HL-60 (cell line): Measurements from ENCODE around the gene SPATA6.

ENCODE experiments used
- POLR2AphosphoS5 ChIP-seq: IDR thresholded peaks from 2 replicates; pipeline ENCODE4 v1.6.1; 2012; ENCODE audit warnings: low read depth
- TF ChIP-seq, protein P1 (sequence below): IDR thresholded peaks from 2 replicates; pipeline ENCODE4 v1.6.1; 2012; ENCODE audit warnings: low read depth; ENCODE audit not compliant: insufficient replicate concordance
- TF ChIP-seq, protein P2 (sequence below): IDR thresholded peaks from one replicate; pipeline ENCODE4 v1.5.1; 2011; ENCODE audit warnings: low read length, control low read depth, inconsistent platforms; ENCODE audit not compliant: insufficient read depth

DNA sequence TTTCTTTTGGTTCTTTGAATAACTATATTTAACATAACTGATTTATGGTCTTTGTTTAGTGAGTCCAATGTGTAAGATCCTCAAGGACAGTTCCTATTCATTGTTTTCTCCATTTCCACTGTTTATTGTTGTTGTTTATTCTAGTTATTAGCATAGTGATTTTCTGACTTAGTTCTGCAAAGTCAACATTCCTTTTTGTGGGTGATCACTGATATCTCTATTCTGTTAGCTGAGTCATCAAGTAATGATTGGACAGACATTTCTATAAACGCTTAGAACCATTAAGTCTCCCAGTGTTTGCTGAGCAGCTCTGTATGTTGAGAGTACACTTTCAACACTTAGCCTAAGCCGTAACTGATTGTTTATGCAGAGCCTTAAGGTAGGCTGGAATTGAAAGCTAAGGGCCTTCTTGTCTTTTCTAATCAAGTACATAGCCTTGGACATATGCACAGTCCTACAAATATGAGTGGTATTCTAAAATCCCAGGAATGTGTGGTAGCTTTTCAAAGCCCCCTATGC, 162.4 kb downstream of the SPATA6 start:
- no peak for TF ChIP-seq POLR2AphosphoS5
- TF ChIP-seq, protein P1, sequence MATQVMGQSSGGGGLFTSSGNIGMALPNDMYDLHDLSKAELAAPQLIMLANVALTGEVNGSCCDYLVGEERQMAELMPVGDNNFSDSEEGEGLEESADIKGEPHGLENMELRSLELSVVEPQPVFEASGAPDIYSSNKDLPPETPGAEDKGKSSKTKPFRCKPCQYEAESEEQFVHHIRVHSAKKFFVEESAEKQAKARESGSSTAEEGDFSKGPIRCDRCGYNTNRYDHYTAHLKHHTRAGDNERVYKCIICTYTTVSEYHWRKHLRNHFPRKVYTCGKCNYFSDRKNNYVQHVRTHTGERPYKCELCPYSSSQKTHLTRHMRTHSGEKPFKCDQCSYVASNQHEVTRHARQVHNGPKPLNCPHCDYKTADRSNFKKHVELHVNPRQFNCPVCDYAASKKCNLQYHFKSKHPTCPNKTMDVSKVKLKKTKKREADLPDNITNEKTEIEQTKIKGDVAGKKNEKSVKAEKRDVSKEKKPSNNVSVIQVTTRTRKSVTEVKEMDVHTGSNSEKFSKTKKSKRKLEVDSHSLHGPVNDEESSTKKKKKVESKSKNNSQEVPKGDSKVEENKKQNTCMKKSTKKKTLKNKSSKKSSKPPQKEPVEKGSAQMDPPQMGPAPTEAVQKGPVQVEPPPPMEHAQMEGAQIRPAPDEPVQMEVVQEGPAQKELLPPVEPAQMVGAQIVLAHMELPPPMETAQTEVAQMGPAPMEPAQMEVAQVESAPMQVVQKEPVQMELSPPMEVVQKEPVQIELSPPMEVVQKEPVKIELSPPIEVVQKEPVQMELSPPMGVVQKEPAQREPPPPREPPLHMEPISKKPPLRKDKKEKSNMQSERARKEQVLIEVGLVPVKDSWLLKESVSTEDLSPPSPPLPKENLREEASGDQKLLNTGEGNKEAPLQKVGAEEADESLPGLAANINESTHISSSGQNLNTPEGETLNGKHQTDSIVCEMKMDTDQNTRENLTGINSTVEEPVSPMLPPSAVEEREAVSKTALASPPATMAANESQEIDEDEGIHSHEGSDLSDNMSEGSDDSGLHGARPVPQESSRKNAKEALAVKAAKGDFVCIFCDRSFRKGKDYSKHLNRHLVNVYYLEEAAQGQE: no peak
- TF ChIP-seq, protein P2, sequence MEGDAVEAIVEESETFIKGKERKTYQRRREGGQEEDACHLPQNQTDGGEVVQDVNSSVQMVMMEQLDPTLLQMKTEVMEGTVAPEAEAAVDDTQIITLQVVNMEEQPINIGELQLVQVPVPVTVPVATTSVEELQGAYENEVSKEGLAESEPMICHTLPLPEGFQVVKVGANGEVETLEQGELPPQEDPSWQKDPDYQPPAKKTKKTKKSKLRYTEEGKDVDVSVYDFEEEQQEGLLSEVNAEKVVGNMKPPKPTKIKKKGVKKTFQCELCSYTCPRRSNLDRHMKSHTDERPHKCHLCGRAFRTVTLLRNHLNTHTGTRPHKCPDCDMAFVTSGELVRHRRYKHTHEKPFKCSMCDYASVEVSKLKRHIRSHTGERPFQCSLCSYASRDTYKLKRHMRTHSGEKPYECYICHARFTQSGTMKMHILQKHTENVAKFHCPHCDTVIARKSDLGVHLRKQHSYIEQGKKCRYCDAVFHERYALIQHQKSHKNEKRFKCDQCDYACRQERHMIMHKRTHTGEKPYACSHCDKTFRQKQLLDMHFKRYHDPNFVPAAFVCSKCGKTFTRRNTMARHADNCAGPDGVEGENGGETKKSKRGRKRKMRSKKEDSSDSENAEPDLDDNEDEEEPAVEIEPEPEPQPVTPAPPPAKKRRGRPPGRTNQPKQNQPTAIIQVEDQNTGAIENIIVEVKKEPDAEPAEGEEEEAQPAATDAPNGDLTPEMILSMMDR: no peak
